Measurements from ENCODE around the gene CEACAM20. TPM values are rescaled to one million over a fixed set of nuclear protein-coding genes. Genes with fewer than 3 reads are reported as not detected.

Gene CEACAM20
- total and polyA plus RNA-seq, 2 of the 13 experiments (the other 11 are each of a cell fraction or from before 2014, with no cell fraction given) = 0.04 TPM; not detected in 1

GRCh38 chr19:44499962-44500949 lies 29.2 kb downstream of the CEACAM20 start, which contains the start of gene ZNF180 (continued):
- no peak for TF ChIP-seq ZNF513 (CRISPR knock-in tag; conservative IDR thresholded peaks at IDR 0.05)
- peak; percentile 70; the same call in 1 of the 2 replicates for TF ChIP-seq IKZF5 (CRISPR knock-in tag; IDR thresholded peaks at IDR 0.05)
- no peak for TF ChIP-seq ARID3A (IDR thresholded peaks at IDR 0.05; ENCODE audit: low read depth, low read length)
- peak; percentile 92 for TF ChIP-seq ZNF598 (CRISPR knock-in tag; IDR thresholded peaks at IDR 0.05; ENCODE audit: borderline replicate concordance)
- TF ChIP-seq HNRNPK (IDR thresholded peaks at IDR 0.05; ENCODE audit: low read depth, low read length, poor library complexity, severe bottlenecking) = no peak
- TF ChIP-seq SOX5 (CRISPR knock-in tag; IDR thresholded peaks at IDR 0.05; ENCODE audit: borderline replicate concordance) = no peak; the same call in 1 of the 2 replicates
- no peak for TF ChIP-seq ZNF512B (CRISPR knock-in tag; IDR thresholded peaks at IDR 0.05; ENCODE audit: borderline replicate concordance)
- peak; percentile 80; the same call in 1 of the 2 replicates for TF ChIP-seq NFKB2 (CRISPR knock-in tag; IDR thresholded peaks at IDR 0.05; ENCODE audit: borderline replicate concordance)
- TF ChIP-seq ZNF720 (CRISPR knock-in tag; IDR thresholded peaks at IDR 0.05) = no peak
- TF ChIP-seq TEF (CRISPR knock-in tag; IDR thresholded peaks at IDR 0.05) = 0 out of 2 replicates have a peak, but pooled peaks have one; percentile 51
- no peak for TF ChIP-seq TARDBP (CRISPR knock-in tag; IDR thresholded peaks at IDR 0.05)
- no peak for TF ChIP-seq HMG20B (CRISPR knock-in tag; conservative IDR thresholded peaks at IDR 0.05)
- 0 out of 2 replicates have a peak, but pooled peaks have one; percentile 18 for TF ChIP-seq ZNF512 (CRISPR knock-in tag; IDR thresholded peaks at IDR 0.05)
- TF ChIP-seq U2AF2 (IDR thresholded peaks at IDR 0.05; ENCODE audit: low read depth, low read length) = no peak
- TF ChIP-seq ZNF775 (CRISPR knock-in tag; IDR thresholded peaks at IDR 0.05; ENCODE audit: borderline replicate concordance) = 0 out of 2 replicates have a peak, but pooled peaks have one; percentile 73
- TF ChIP-seq ZBTB1 (CRISPR knock-in tag; IDR thresholded peaks at IDR 0.05; ENCODE audit: borderline replicate concordance) = no peak; the same call in 1 of the 2 replicates
- no peak for TF ChIP-seq NFE2L1 (CRISPR knock-in tag; IDR thresholded peaks at IDR 0.05; ENCODE audit: borderline replicate concordance)

Measured in HepG2 (cell line).